SK-N-SH treated with all-trans-retinoic acid at 6 μM for 48 hours (cell line): Measurements from ENCODE around the gene CTSG.

Source experiments
- ATAC-seq: fragments of 200-7000 bp; cut with Tn5 transposase; 3 replicates; pipeline ENCODE4 v1.9.1; 2020; ENCODE audit warnings: mild to moderate bottlenecking, moderate library complexity
- BACH2 ChIP-seq: fragments of 250-450 bp; sonication (Bioruptor Pico); IDR thresholded peaks from 2 replicates; pipeline ENCODE4 v1.9.0; 2021; ENCODE audit warnings: mild to moderate bottlenecking, borderline replicate concordance
- CSDC2 ChIP-seq: fragments of 250-450 bp; sonication (Bioruptor Pico); IDR thresholded peaks from 2 replicates; pipeline ENCODE4 v1.5.0; 2020; ENCODE audit warnings: mild to moderate bottlenecking, moderate library complexity
- ESRRG ChIP-seq: fragments of 250-450 bp; sonication (Bioruptor Pico); IDR thresholded peaks from 2 replicates; pipeline ENCODE4 v1.6.1; 2021; ENCODE audit warnings: mild to moderate bottlenecking
- GLIS3 ChIP-seq: fragments of 250-450 bp; sonication (Bioruptor Pico); IDR thresholded peaks from 2 replicates; pipeline ENCODE4 v1.5.0; 2020; ENCODE audit warnings: mild to moderate bottlenecking, moderate library complexity
- ISL1 ChIP-seq: fragments of 250-450 bp; sonication (Bioruptor Pico); IDR thresholded peaks from 2 replicates; pipeline ENCODE4 v2.1.2; 2022; ENCODE audit warnings: mild to moderate bottlenecking, moderate library complexity
- OSR1 ChIP-seq: fragments of 250-450 bp; sonication (Bioruptor Pico); IDR thresholded peaks from 2 replicates; pipeline ENCODE4 v1.8.0; 2022; ENCODE audit warnings: moderate library complexity, mild to moderate bottlenecking, inconsistent platforms
- PATZ1 ChIP-seq: fragments of 250-450 bp; sonication (Bioruptor Pico); IDR thresholded peaks from 2 replicates; pipeline ENCODE4 v1.8.0; 2020; ENCODE audit warnings: mild to moderate bottlenecking, moderate library complexity, borderline replicate concordance
- PPARA ChIP-seq: fragments of 250-450 bp; sonication (Bioruptor Pico); IDR thresholded peaks from 2 replicates; pipeline ENCODE4 v1.5.0; 2020; ENCODE audit warnings: mild to moderate bottlenecking, borderline replicate concordance
- RARB ChIP-seq: fragments of 250-450 bp; sonication (Bioruptor Pico); IDR thresholded peaks from 2 replicates; pipeline ENCODE4 v1.8.0; 2021; ENCODE audit warnings: mild to moderate bottlenecking, moderate library complexity
- SNAI2 ChIP-seq: fragments of 250-450 bp; sonication (Bioruptor Pico); IDR thresholded peaks from 2 replicates; pipeline ENCODE4 v1.5.0; 2020; ENCODE audit warnings: mild to moderate bottlenecking, moderate library complexity
- TCF4 ChIP-seq: fragments of 250-450 bp; sonication (Bioruptor Pico); IDR thresholded peaks from 2 replicates; pipeline ENCODE4 v1.8.0; 2021; ENCODE audit warnings: mild to moderate bottlenecking, moderate library complexity, borderline replicate concordance
- TOX ChIP-seq: fragments of 250-450 bp; sonication (Bioruptor Pico); IDR thresholded peaks from 2 replicates; pipeline ENCODE4 v1.8.0; 2021; ENCODE audit warnings: mild to moderate bottlenecking, moderate library complexity, borderline replicate concordance
- TSHZ2 ChIP-seq: fragments of 250-450 bp; sonication (Bioruptor Pico); IDR thresholded peaks from 2 replicates; pipeline ENCODE4 v1.5.0; 2020; ENCODE audit warnings: mild to moderate bottlenecking, moderate library complexity
- ZC3H10 ChIP-seq: fragments of 250-450 bp; sonication (Bioruptor Pico); IDR thresholded peaks from 2 replicates; pipeline ENCODE4 v1.5.1; 2021; ENCODE audit warnings: mild to moderate bottlenecking, moderate library complexity
- ZFP3 ChIP-seq: fragments of 250-450 bp; sonication (Bioruptor Pico); IDR thresholded peaks from 2 replicates; pipeline ENCODE4 v1.5.0; 2020; ENCODE audit warnings: mild to moderate bottlenecking, moderate library complexity
- ZNF565 ChIP-seq: fragments of 450-650 bp; formaldehyde crosslinking; conservative IDR thresholded peaks from 2 replicates; pipeline ENCODE4 v1.5.0; 2020; ENCODE audit warnings: low read depth, mild to moderate bottlenecking, moderate library complexity
- ZNF70 ChIP-seq: fragments of 450-650 bp; formaldehyde crosslinking; IDR thresholded peaks from 2 replicates; pipeline ENCODE4 v1.5.0; 2020; ENCODE audit warnings: mild to moderate bottlenecking, moderate library complexity
- ZNF8 ChIP-seq: fragments of 450-650 bp; formaldehyde crosslinking; IDR thresholded peaks from 2 replicates; pipeline ENCODE4 v1.5.0; 2020; ENCODE audit warnings: mild to moderate bottlenecking, moderate library complexity
- TF ChIP-seq, protein P1 (sequence below): fragments of 250-450 bp; sonication (Bioruptor Pico); IDR thresholded peaks from 2 replicates; pipeline ENCODE4 v1.5.1; 2021; ENCODE audit warnings: mild to moderate bottlenecking, moderate library complexity
- TF ChIP-seq, protein P2 (sequence below): fragments of 250-450 bp; sonication (Bioruptor Pico); IDR thresholded peaks from 2 replicates; pipeline ENCODE4 v1.8.0; 2021; ENCODE audit warnings: low read depth, mild to moderate bottlenecking, moderate library complexity, borderline replicate concordance

Gene CTSG

DNA sequence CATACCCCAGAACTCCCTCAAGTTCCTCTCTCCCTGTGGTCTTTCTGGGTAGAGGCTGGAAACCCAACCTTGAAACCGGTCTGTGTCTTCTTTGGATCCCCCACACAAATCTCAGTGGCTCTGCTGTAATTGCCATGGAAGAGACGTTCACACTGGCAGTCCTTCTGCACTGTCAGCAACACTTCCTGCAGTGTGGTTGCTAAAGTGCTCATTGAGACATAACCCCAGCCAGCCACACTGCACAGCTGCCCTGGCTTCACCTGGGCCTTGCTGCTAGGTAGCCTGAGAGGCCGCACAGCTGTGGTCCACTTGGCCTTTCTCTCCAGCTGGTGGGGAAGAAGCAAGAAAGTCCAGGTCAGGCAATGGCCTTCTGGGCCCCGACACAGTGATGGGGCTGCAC is 31.0 kb upstream of the CTSG start:
- TF ChIP-seq OSR1 (CRISPR knock-in tag) (no peak), ZNF565 (no peak), BACH2 (no peak), PATZ1 (no peak), SNAI2 (CRISPR knock-in tag) (no peak), ZC3H10 (CRISPR knock-in tag) (no peak), TOX (CRISPR knock-in tag) (no peak), CSDC2 (no peak), ESRRG (CRISPR knock-in tag) (no peak), ZNF70 (CRISPR knock-in tag) (no peak), ZFP3 (no peak), ZNF8 (CRISPR knock-in tag) (no peak), TCF4 (CRISPR knock-in tag) (no peak)
- TF ChIP-seq, protein P1, sequence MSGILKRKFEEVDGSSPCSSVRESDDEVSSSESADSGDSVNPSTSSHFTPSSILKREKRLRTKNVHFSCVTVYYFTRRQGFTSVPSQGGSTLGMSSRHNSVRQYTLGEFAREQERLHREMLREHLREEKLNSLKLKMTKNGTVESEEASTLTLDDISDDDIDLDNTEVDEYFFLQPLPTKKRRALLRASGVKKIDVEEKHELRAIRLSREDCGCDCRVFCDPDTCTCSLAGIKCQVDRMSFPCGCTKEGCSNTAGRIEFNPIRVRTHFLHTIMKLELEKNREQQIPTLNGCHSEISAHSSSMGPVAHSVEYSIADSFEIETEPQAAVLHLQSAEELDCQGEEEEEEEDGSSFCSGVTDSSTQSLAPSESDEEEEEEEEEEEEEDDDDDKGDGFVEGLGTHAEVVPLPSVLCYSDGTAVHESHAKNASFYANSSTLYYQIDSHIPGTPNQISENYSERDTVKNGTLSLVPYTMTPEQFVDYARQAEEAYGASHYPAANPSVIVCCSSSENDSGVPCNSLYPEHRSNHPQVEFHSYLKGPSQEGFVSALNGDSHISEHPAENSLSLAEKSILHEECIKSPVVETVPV (CRISPR knock-in tag): no peak
- TF ChIP-seq, protein P2, sequence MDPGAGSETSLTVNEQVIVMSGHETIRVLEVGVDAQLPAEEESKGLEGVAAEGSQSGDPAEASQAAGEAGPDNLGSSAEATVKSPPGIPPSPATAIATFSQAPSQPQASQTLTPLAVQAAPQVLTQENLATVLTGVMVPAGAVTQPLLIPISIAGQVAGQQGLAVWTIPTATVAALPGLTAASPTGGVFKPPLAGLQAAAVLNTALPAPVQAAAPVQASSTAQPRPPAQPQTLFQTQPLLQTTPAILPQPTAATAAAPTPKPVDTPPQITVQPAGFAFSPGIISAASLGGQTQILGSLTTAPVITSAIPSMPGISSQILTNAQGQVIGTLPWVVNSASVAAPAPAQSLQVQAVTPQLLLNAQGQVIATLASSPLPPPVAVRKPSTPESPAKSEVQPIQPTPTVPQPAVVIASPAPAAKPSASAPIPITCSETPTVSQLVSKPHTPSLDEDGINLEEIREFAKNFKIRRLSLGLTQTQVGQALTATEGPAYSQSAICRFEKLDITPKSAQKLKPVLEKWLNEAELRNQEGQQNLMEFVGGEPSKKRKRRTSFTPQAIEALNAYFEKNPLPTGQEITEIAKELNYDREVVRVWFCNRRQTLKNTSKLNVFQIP: no peak
- TF ChIP-seq, all 23 proteins: peak for 0
- no peak for ATAC-seq

DNA sequence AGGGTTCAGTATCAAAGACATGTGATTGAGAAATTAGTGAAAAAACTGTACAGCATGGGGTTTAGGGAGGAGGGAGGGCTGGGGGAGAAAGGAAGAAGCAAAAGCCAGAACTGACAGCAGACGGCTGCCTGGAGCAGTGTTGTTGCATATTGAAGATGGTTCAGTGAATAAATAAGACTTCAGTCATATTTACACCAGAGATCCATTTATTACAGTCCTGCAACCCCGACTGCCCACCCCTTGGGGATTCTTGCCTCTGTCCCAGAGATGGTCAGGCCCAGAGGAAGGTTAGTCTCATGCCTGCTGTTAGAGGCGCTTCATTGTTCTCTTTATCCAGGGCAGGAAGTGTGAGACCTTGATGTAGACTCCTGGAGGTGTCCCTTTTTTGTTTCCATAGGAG is 30.2 kb upstream of the CTSG start:
- TF ChIP-seq ZC3H10 (CRISPR knock-in tag) (no peak), CSDC2 (no peak), ZNF8 (CRISPR knock-in tag) (no peak), TSHZ2 (no peak), PATZ1 (no peak), ISL1 (no peak), ZNF565 (no peak), RARB (CRISPR knock-in tag) (no peak), GLIS3 (no peak), TCF4 (CRISPR knock-in tag) (no peak), PPARA (CRISPR knock-in tag) (no peak), BACH2 (no peak)
- TF ChIP-seq, protein P1 (CRISPR knock-in tag): no peak
- no peak for ATAC-seq
